ENCODE results near the gene ACTBL2.
"Not testable (repeated sequence)": the region's sequence is repeated elsewhere in the genome, so short reads cannot be mapped to it uniquely, and the experiment has no call there.

- TF ChIP-seq CTCF (conservative IDR thresholded peaks at IDR 0.05 in 1 of 2, IDR thresholded peaks at IDR 0.05 in 1 of 2; ENCODE audit: low read depth in 1 of 2, low read length in 2 of 2); EZH2 (IDR thresholded peaks at IDR 0.05; ENCODE audit: low read length, missing control alignments): not testable (repeated sequence)
Measured at GRCh38 chr5:57460056-57460455, 22.6 kb downstream of the ACTBL2 start.

Data from fibroblast of lung (primary cell).